ENCODE measurements around the gene PSD. TPM values are rescaled to one million over a fixed set of nuclear protein-coding genes. Genes with fewer than 3 reads are reported as not detected.
A peak's percentile ranks its signal among the peaks of the same experiment; 100 is the strongest.

The PSD gene
- total and polyA plus RNA-seq, 9 of the 15 experiments (the other 6 are each of a cell fraction or from before 2014, with no cell fraction given) = 0.11 to 1.7 (median 0.54) TPM; not detected in 2

DNA sequence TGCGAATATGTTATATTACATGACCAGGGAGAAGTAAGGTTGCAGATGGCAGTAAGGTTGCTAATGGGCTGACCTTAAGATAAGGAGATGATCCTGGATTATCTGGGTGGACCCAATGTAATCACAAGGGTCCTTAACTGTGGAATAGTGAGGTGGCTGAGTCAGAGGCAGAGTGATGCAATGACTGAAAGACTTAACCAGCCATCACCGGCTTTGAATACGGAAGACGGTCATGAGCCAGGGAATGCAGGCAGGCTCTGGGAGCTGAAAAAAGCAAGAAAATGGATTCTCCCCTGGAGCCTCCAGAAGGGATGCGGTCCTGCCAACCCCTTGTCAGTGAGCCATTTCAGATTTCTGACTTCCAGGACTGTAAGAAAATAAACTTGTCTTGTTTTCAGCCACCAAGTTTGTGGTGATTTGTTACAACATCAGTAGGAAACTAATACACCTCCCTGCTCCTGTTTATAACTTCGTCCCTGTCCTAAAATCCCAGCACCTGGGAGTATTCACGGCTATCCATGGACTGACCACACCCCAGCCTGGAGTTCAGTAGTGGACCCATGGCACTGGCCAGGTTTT lies 37.4 kb upstream of the PSD start (continued):
- TF ChIP-seq, protein P1, sequence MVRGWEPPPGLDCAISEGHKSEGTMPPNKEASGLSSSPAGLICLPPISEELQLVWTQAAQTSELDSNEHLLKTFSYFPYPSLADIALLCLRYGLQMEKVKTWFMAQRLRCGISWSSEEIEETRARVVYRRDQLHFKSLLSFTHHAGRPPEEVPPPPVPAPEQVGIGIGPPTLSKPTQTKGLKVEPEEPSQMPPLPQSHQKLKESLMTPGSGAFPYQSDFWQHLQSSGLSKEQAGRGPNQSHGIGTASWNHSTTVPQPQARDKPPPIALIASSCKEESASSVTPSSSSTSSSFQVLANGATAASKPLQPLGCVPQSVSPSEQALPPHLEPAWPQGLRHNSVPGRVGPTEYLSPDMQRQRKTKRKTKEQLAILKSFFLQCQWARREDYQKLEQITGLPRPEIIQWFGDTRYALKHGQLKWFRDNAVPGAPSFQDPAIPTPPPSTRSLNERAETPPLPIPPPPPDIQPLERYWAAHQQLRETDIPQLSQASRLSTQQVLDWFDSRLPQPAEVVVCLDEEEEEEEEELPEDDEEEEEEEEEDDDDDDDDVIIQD (CRISPR knock-in tag; IDR thresholded peaks at IDR 0.05) = no peak
- peak; percentile 85; the same call in 1 of the 2 replicates for TF ChIP-seq ZNF197 (CRISPR knock-in tag; IDR thresholded peaks at IDR 0.05; ENCODE audit: low read depth)
- TF ChIP-seq, protein P2, sequence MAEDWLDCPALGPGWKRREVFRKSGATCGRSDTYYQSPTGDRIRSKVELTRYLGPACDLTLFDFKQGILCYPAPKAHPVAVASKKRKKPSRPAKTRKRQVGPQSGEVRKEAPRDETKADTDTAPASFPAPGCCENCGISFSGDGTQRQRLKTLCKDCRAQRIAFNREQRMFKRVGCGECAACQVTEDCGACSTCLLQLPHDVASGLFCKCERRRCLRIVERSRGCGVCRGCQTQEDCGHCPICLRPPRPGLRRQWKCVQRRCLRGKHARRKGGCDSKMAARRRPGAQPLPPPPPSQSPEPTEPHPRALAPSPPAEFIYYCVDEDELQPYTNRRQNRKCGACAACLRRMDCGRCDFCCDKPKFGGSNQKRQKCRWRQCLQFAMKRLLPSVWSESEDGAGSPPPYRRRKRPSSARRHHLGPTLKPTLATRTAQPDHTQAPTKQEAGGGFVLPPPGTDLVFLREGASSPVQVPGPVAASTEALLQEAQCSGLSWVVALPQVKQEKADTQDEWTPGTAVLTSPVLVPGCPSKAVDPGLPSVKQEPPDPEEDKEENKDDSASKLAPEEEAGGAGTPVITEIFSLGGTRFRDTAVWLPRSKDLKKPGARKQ (CRISPR knock-in tag; IDR thresholded peaks at IDR 0.05) = no peak
- no peak for TF ChIP-seq HIVEP1 (CRISPR knock-in tag; IDR thresholded peaks at IDR 0.05)
- TF ChIP-seq ZEB2 (IDR thresholded peaks at IDR 0.05) = peak; percentile 47; the same call in 1 of the 2 replicates
- TF ChIP-seq RBM15 (IDR thresholded peaks at IDR 0.05; ENCODE audit: insufficient read depth, low read length) = no peak
- TF ChIP-seq HOXB6 (CRISPR knock-in tag; IDR thresholded peaks at IDR 0.05; ENCODE audit: borderline replicate concordance) = no peak
- TF ChIP-seq JUN (IDR thresholded peaks at IDR 0.05; ENCODE audit: borderline replicate concordance, low read depth, low read length) = peak; percentile 95
- no peak for TF ChIP-seq JUN (CRISPR knock-in tag; IDR thresholded peaks at IDR 0.05; ENCODE audit: borderline replicate concordance)
- no peak for TF ChIP-seq PHF8 (IDR thresholded peaks at IDR 0.05; ENCODE audit: borderline replicate concordance, low read length)
- no peak for TF ChIP-seq RUNX1 (IDR thresholded peaks at IDR 0.05; ENCODE audit: low read depth)
- TF ChIP-seq RNF2 (IDR thresholded peaks at IDR 0.05) = peak; percentile 89
- no peak for TF ChIP-seq HMG20B (CRISPR knock-in tag; IDR thresholded peaks at IDR 0.05)
- no peak for TF ChIP-seq CBX2 (IDR thresholded peaks at IDR 0.05; ENCODE audit: insufficient read depth, low read length, poor library complexity, severe bottlenecking)
- no peak for TF ChIP-seq KDM2B (CRISPR knock-in tag; IDR thresholded peaks at IDR 0.05)
- TF ChIP-seq, protein P3, sequence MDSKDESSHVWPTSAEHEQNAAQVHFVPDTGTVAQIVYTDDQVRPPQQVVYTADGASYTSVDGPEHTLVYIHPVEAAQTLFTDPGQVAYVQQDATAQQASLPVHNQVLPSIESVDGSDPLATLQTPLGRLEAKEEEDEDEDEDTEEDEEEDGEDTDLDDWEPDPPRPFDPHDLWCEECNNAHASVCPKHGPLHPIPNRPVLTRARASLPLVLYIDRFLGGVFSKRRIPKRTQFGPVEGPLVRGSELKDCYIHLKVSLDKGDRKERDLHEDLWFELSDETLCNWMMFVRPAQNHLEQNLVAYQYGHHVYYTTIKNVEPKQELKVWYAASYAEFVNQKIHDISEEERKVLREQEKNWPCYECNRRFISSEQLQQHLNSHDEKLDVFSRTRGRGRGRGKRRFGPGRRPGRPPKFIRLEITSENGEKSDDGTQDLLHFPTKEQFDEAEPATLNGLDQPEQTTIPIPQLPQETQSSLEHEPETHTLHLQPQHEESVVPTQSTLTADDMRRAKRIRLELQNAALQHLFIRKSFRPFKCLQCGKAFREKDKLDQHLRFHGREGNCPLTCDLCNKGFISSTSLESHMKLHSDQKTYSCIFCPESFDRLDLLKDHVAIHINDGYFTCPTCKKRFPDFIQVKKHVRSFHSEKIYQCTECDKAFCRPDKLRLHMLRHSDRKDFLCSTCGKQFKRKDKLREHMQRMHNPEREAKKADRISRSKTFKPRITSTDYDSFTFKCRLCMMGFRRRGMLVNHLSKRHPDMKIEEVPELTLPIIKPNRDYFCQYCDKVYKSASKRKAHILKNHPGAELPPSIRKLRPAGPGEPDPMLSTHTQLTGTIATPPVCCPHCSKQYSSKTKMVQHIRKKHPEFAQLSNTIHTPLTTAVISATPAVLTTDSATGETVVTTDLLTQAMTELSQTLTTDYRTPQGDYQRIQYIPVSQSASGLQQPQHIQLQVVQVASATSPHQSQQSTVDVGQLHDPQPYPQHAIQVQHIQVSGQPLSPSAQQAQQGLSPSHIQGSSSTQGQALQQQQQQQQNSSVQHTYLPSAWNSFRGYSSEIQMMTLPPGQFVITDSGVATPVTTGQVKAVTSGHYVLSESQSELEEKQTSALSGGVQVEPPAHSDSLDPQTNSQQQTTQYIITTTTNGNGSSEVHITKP (IDR thresholded peaks at IDR 0.05; ENCODE audit: partially characterized antibody) = peak; percentile 35
- TF ChIP-seq, protein P4, sequence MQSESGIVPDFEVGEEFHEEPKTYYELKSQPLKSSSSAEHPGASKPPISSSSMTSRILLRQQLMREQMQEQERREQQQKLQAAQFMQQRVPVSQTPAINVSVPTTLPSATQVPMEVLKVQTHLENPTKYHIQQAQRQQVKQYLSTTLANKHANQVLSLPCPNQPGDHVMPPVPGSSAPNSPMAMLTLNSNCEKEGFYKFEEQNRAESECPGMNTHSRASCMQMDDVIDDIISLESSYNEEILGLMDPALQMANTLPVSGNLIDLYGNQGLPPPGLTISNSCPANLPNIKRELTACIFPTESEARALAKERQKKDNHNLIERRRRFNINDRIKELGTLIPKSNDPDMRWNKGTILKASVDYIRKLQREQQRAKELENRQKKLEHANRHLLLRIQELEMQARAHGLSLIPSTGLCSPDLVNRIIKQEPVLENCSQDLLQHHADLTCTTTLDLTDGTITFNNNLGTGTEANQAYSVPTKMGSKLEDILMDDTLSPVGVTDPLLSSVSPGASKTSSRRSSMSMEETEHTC (IDR thresholded peaks at IDR 0.05) = peak; percentile 80
- peak; percentile 90 for TF ChIP-seq ZNF584 (CRISPR knock-in tag; IDR thresholded peaks at IDR 0.05; ENCODE audit: low read depth)
